Fibroblast of peridontal ligament (primary cell): ENCODE data around the gene ALG12.

ENCODE experiments used
- DNase-seq: peaks from one replicate; pipeline ENCODE4 v3.0.0-alpha.2; 2010; ENCODE audit errors: extremely low read depth

The ALG12 gene

GRCh38 chr22:49917974-49918910 is at the start of gene ALG12, which contains the start of gene CRELD2:
TSS of gene ALG12 (minus strand) at chr22:49918438. CDS start at chr22:49913765, 4,673 bp downstream.
TSS of gene CRELD2 (plus strand) at chr22:49918634. CDS start at chr22:49918770, 136 bp downstream.
- peak; percentile 92 for DNase-seq

- no peak for DNase-seq
Observed at GRCh38 chr22:49967706-49968208, 49.5 kb upstream of the ALG12 start.

GRCh38 chr22:49966774-49967705 is 48.8 kb upstream of the ALG12 start:
- DNase-seq = no peak

GRCh38 chr22:49966041-49966773 is 48.0 kb upstream of the ALG12 start:
- no peak for DNase-seq

GRCh38 chr22:49965091-49966040 is 47.1 kb upstream of the ALG12 start:
- DNase-seq = no peak

- no peak for DNase-seq
Observed at GRCh38 chr22:49964136-49965090, 46.2 kb upstream of the ALG12 start.

- no peak for DNase-seq
Observed at GRCh38 chr22:49963647-49964026, 45.4 kb upstream of the ALG12 start.

- no peak for DNase-seq
Observed at GRCh38 chr22:49962751-49963646, 44.8 kb upstream of the ALG12 start.

- peak; percentile 85 for DNase-seq
Observed at GRCh38 chr22:49962012-49962750, 43.9 kb upstream of the ALG12 start.

- DNase-seq = no peak
Observed at GRCh38 chr22:49961601-49962011, 43.4 kb upstream of the ALG12 start.

- DNase-seq = no peak
Observed at GRCh38 chr22:49961005-49961600, 42.9 kb upstream of the ALG12 start.

GRCh38 chr22:49960159-49961004 is 42.1 kb upstream of the ALG12 start, which contains the start of gene PIM3:
TSS of gene PIM3 (plus strand) at chr22:49960772. CDS start at chr22:49960948, 176 bp downstream.
- DNase-seq = peak; percentile 92

- DNase-seq = no peak
Observed at GRCh38 chr22:49959782-49960158, 41.5 kb upstream of the ALG12 start.

GRCh38 chr22:49958931-49959781 is 40.9 kb upstream of the ALG12 start:
- no peak for DNase-seq

GRCh38 chr22:49958366-49958921 is 40.2 kb upstream of the ALG12 start:
- no peak for DNase-seq
